Calu3 (cell line): ENCODE results near the gene NECAP2. TPM values are rescaled to one million over a fixed set of nuclear protein-coding genes. Genes with fewer than 3 reads are reported as not detected.

ENCODE experiments used
- BruUV-seq: library from RNA; stranded (reverse); fragments of 400-500 nt; replicated peaks from 2 replicates; lab custom pipeline; 2021; lab: Mats Ljungman, UMichigan
- CTCF ChIA-PET: fragments of 300-600 bp; sonication (Branson Sonifier 250); formaldehyde crosslinking; loops from one replicate; lab custom pipeline; 2022; ENCODE audit warnings: antibody characterized with exemption; lab: Charles Lee
- DNase-seq: peaks from one replicate; pipeline ENCODE4 v3.0.0; 2022
- H3K27ac Mint-ChIP-seq: one replicate; pipeline ENCODE4 v1.8.0; 2022; ENCODE audit warnings: mixed read lengths; ENCODE audit not compliant: unreplicated experiment
- H3K27me3 Mint-ChIP-seq: one replicate; pipeline ENCODE4 v1.8.0; 2022; ENCODE audit warnings: mixed read lengths; ENCODE audit not compliant: unreplicated experiment
- H3K36me3 Mint-ChIP-seq: one replicate; pipeline ENCODE4 v1.8.0; 2022; ENCODE audit warnings: mild to moderate bottlenecking, moderate library complexity, mixed read lengths; ENCODE audit not compliant: insufficient read depth, unreplicated experiment
- H3K4me1 Mint-ChIP-seq: one replicate; pipeline ENCODE4 v1.8.0; 2022; ENCODE audit warnings: mild to moderate bottlenecking, low read depth, mixed read lengths; ENCODE audit not compliant: unreplicated experiment
- H3K4me3 Mint-ChIP-seq: one replicate; pipeline ENCODE4 v1.8.0; 2022; ENCODE audit warnings: mild to moderate bottlenecking, low read depth, moderate library complexity, mixed read lengths; ENCODE audit not compliant: unreplicated experiment
- H3K9me3 Mint-ChIP-seq: one replicate; pipeline ENCODE4 v1.8.0; 2022; ENCODE audit warnings: low read depth, mixed read lengths; ENCODE audit not compliant: unreplicated experiment
- intact Hi-C: fragments of 100-400 bp; cut with micrococcal nuclease; formaldehyde crosslinking; loops from one replicate; pipeline ENCODE4 v1.10.0; 2022; ENCODE audit not compliant: unreplicated experiment
- total RNA-seq: library from RNA; stranded (reverse); gene quantifications from 2 replicates; pipeline ENCODE4 v1.2.3, GENCODE V29; 2022
- TF ChIP-seq, protein P1 (sequence below): fragments of 200-600 bp; IDR thresholded peaks from one replicate; pipeline ENCODE4 v1.8.0; 2022; ENCODE audit warnings: antibody characterized with exemption; ENCODE audit not compliant: unreplicated experiment

The NECAP2 gene
- total RNA-seq, 1 experiment from 2014 or later = 28.1 TPM

DNA sequence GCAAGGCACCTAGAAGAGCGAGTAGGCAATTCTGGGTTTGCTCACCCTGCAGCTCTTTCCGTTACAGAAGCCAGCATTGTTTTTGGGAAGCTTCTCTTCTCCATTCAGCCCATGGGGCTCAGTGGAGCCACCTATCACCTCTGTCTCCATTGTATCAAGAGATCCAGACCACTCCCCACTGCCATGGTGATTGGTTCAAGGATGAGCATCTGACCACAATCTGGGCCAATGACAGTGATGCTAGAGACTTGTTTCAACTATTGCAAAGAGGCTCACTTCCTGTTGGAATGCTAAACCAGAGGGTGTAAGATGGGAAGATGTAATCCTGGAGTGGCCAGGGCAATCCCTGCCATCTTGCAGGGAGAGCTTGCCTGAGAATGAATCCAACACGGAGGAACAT lies 9.9 kb upstream of the NECAP2 start:
- Mint-ChIP-seq H3K27me3 (peaks cover 37% of the 10 kb centered on the region), H3K27ac (no peak overlapping the region), H3K4me1 (no peaks in the 10 kb centered on the region), H3K9me3 (no peaks in the 10 kb centered on the region), H3K4me3 (no peak overlapping the region), H3K36me3 (no peaks in the 10 kb centered on the region)
- DNase-seq = no peak
- CTCF ChIA-PET = no interaction called here
- intact Hi-C loops = no loop called here
- no TSS peak for BruUV-seq
- TF ChIP-seq, protein P1, sequence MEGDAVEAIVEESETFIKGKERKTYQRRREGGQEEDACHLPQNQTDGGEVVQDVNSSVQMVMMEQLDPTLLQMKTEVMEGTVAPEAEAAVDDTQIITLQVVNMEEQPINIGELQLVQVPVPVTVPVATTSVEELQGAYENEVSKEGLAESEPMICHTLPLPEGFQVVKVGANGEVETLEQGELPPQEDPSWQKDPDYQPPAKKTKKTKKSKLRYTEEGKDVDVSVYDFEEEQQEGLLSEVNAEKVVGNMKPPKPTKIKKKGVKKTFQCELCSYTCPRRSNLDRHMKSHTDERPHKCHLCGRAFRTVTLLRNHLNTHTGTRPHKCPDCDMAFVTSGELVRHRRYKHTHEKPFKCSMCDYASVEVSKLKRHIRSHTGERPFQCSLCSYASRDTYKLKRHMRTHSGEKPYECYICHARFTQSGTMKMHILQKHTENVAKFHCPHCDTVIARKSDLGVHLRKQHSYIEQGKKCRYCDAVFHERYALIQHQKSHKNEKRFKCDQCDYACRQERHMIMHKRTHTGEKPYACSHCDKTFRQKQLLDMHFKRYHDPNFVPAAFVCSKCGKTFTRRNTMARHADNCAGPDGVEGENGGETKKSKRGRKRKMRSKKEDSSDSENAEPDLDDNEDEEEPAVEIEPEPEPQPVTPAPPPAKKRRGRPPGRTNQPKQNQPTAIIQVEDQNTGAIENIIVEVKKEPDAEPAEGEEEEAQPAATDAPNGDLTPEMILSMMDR = no peak

DNA sequence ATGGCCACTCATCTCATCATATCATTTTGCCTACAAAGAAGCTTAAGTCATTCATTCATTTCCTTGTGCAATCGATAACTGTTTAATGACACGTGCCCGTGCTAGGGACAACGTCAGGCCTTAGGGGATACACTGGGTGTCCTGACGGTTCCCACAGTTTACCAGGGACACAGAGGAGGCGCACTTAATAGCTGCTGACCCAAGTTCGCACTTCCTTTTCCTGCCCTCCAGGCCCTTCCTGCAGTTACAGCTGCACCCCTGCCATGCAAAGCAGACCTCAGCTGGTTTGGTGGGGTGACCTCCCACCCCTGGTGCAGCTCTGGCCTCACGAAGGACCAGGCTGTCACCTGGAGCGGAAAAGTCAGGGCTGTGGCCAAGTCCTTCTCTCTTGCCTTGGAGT lies 7.5 kb upstream of the NECAP2 start:
- no peak for DNase-seq
- Mint-ChIP-seq H3K9me3 (no peaks in the 10 kb centered on the region), H3K27me3 (peaks cover 37% of the 10 kb centered on the region), H3K36me3 (no peaks in the 10 kb centered on the region), H3K4me1 (no peaks in the 10 kb centered on the region), H3K4me3 (no peak overlapping the region), H3K27ac (no peak overlapping the region)
- TF ChIP-seq, protein P1 = no peak
- intact Hi-C loops = no loop called here
- BruUV-seq = no TSS peak
- CTCF ChIA-PET = no interaction called here

DNA sequence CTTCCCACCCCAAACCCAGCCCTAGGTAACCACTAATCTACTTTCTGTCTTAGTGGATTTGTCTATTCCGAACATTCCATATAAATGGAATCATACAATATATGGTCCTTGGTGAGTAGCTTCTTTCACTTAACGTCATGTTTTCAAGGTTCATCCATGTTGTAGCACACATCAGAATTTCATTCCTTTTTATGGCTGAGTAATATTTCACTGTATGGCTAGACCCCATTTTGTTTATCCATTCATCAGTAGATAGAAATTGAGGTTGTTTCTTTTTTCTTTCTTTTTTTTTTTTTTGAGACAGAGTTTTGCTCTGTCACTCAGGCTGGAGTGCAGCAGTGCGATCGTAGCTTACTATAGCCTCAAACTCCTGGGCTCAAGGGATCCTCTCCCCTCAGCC lies 6.5 kb upstream of the NECAP2 start:
- Mint-ChIP-seq H3K36me3 (no peaks in the 10 kb centered on the region), H3K4me3 (no peak overlapping the region), H3K27ac (no peak overlapping the region), H3K27me3 (peaks cover 37% of the 10 kb centered on the region), H3K9me3 (no peaks in the 10 kb centered on the region), H3K4me1 (no peaks in the 10 kb centered on the region)
- no peak for DNase-seq
- CTCF ChIA-PET = no interaction called here
- TF ChIP-seq, protein P1 = no peak
- BruUV-seq = no TSS peak
- intact Hi-C loops = no loop called here

DNA sequence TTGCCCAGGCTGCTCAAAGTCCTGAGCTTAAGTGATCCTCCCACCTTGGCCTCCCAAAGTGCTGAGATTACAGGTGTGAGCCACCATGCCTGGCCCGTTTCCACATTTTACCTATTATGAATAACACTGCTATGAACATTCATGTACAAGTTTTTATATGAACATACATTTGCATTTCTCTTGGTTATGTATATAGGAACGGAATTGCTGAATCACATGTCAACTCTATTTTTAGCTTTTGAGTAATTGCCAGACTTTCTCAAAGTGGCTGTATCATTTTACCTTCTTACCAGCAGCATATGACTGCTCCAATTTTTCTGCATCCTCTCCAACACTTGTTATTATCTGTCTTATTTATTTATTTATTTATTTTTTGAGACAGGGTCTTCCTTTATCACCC lies 6.0 kb upstream of the NECAP2 start:
- BruUV-seq = no TSS peak
- Mint-ChIP-seq H3K4me3 (no peak overlapping the region), H3K27me3 (peaks cover 37% of the 10 kb centered on the region), H3K9me3 (no peaks in the 10 kb centered on the region), H3K36me3 (no peaks in the 10 kb centered on the region), H3K27ac (no peak overlapping the region), H3K4me1 (no peaks in the 10 kb centered on the region)
- no peak for DNase-seq
- TF ChIP-seq, protein P1 = no peak
- CTCF ChIA-PET = no interaction called here
- intact Hi-C loops = no loop called here
